GM19043 (cell line): ENCODE measurements around the gene CD83.

Experiments used
- ATAC-seq: cut with Tn5 transposase; IDR thresholded peaks from one replicate; pipeline ENCODE4 v1.9.1; 2021; ENCODE audit warnings: low read depth; ENCODE audit not compliant: unreplicated experiment

Gene CD83

GRCh38 chr6:14091339-14091978 lies 26.1 kb upstream of the CD83 start:
- no peak for ATAC-seq

DNA sequence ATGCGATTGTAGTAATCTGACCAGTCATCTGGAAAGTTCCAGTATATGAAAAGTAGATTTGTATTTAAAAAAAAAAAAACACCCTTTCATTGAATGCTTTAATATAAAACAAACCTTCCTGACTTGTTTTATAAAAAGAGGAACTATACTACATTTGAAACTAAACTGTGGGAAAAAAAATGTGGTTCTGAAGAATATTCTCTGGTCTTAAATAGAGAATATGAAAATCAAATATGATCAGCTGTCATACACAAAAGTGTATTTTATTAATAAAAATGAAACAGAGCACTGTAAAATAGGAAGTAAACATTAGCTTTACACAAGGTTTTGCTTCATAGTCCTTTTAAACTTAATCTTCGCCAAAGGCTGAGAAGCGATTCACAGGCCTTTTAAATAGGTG lies 25.3 kb upstream of the CD83 start:
- no peak for ATAC-seq

- ATAC-seq = no peak
Measured at GRCh38 chr6:14092838-14093789, 24.5 kb upstream of the CD83 start.

- ATAC-seq = no peak
Measured at GRCh38 chr6:14094721-14095120, 22.9 kb upstream of the CD83 start.

DNA sequence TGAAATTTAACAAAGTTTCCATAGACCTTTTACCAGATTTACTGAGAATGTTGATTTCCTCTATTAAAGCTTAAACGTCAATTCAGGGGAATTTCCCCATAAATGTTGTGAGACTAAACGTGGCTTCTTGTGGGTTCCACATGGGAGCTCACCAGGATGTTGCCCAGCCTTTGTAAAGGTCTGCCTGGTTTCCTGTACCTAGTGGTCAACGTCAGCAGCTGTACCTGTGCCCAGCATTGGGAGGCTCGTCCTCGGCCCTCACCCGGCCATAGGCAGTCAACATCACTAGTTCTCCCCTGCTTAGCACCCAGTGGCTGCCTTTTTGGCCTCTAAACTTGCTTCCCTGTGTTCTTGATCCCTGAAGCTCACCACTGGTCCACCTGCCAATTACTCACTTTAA lies 22.1 kb upstream of the CD83 start:
- ATAC-seq = peak; percentile 57

GRCh38 chr6:14100138-14100537 lies 17.4 kb upstream of the CD83 start:
- ATAC-seq = no peak

DNA sequence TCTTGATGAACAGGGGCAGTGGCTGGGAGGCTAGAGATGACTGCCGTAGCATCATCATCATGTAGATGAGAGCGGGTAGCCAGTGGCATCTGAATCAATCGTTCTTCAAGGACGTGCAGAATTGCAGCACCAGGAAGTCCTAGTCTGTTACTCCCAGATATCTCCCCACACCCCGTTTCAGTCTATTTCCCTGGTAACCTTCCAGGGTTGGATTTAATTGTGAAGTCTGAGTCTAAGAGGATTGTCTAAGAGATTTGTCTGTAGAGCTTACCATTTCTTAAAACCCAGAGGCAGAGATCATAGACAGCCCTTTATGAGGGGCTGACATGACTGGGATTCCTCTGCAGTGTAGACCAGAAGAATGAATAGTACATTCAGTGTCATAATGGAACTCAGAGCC lies 16.6 kb upstream of the CD83 start:
- ATAC-seq = no peak

DNA sequence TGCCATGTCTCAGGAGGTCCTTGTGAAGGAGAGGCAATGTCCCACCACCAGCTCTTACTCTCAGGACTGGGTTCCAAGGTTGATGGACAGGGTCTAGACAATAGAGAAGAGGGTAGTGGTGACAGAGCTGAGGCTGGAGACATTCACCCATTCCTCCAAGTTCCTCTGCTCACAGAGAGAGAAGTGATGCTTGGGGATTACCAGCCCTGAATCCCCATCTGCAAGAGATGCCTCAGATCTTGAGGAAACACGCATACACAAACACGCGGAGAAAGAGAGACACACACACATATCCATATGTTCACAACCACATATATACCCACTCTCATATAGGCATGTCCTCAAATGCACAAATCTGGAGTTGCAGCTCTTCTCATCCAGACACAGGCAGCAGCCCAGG lies 15.2 kb upstream of the CD83 start:
- ATAC-seq = no peak

DNA sequence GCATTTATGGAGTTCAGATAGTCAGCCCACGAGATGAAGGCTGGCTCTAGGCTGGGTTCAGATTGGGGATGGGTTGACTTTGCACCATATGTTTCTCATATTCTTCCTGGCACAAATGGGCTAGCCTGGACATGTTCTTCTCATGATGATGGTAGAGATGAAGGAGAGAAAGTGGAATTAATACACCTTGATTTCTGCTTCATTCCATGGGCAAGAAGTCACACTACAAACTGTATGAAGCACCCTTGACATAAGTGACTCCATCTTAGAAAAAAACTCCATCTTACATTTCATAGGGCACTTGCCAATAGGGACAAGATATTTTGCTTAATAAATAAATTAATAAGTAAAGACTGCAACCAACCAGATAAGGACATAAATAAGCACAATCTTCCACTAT lies 12.0 kb upstream of the CD83 start:
- ATAC-seq = no peak

DNA sequence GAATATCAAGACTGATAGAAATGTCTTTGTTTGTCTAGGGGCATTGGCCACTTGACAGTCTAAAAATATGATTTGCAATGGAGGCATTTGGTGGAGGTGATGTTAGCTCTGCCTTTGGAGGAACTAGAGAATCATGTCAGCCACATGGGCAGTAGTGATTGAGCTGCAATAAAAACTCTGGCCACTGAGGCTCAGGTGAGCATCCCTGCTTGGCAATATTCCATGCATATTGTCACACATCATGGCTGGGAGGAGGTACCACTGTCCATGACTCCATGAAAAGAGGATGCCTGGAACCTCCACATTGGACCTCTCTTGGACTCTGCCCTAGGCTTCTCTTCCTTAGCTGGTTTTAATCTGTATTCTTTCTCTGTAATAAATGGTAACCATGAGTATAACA lies 10.6 kb upstream of the CD83 start:
- no peak for ATAC-seq

GRCh38 chr6:14107711-14108494 lies 9.7 kb upstream of the CD83 start:
- no peak for ATAC-seq

GRCh38 chr6:14108571-14109410 lies 8.8 kb upstream of the CD83 start:
- ATAC-seq = peak; percentile 70

DNA sequence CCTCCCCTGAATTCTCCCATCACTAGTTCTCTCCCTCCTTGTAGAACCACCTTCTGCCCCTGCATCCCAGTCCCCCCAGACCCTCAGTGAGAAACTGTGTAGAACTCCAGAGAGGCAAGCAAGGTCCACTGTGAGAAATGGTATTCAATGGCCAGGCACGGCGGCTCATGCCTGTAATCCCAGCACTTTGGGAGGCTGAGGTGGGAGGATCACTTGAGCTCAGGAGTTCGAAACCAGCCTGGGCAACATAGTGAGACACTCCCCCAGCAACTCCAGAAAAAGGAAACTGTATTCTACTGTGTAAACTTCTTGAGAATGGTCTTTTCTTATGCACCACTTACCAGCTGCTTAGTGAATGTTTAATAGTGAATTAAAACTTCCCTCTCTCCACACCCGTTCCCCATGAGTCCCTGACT lies 8.2 kb upstream of the CD83 start:
- ATAC-seq = peak; percentile 7

GRCh38 chr6:14110001-14110818 lies 7.4 kb upstream of the CD83 start:
- no peak for ATAC-seq

GRCh38 chr6:14113976-14114375 lies 3.6 kb upstream of the CD83 start:
- no peak for ATAC-seq

- ATAC-seq = no peak
Measured at GRCh38 chr6:14118091-14118439, 493 bp downstream of the CD83 start.

DNA sequence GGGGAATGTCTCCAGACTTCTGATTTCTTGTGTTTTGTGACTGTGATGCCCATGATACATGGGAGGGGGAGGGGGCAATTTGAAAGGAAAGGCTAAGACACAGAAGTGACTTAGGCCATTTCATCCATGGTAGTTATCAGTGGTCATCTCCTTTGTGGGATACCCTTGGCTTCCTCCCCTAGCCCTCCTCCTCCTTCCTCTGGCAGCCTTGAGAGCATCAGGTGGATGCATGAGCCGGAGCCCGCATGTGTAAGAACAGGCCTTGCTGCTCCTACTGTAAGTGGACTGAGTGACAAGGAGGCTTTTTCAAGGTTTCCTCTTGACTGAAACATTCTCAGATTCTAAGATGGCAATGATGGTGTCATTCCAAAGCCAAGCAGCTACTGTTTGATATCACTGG lies 874 bp downstream of the CD83 start:
- ATAC-seq = no peak

GRCh38 chr6:14119784-14120183 lies 2.2 kb downstream of the CD83 start:
- ATAC-seq = no peak

GRCh38 chr6:14120546-14120945 lies 3.0 kb downstream of the CD83 start:
- no peak for ATAC-seq

DNA sequence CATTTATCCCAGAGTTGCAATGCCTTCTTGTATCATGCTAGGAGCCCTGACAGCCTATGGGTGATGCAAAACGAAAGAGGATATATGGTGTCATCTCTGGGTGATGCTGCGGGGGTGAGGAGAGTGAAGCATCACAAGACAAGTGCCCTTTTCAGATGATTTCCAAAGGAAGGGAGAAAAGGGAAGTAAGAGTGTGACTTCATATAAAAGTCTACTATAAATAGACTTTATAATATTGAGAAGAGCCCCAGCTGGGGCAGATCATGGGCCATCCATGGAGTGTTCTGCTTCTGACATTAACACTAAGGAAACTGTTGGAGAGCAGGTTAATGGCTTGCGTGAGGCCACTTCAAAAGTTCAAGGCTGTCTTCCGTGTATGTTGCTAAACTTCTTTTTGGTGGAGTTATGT lies 4.4 kb downstream of the CD83 start:
- peak; percentile 62 for ATAC-seq
